Loucy (cell line): Measurements from ENCODE around the gene SELENON.

Source experiments
- H2AFZ ChIP-seq: fragments of 200-600 bp; sonication (generic); 2 replicates; pipeline ENCODE4 v1.6.0; 2016; ENCODE audit warnings: antibody characterized with exemption, mild to moderate bottlenecking, low read length, moderate library complexity
- H3F3A ChIP-seq: fragments of 200-600 bp; 2 replicates; pipeline ENCODE4 v1.6.0; 2016; ENCODE audit warnings: antibody characterized with exemption, low read depth, mild to moderate bottlenecking
- H3K27me3 ChIP-seq: fragments of 200-600 bp; sonication (generic); 2 replicates; pipeline ENCODE4 v1.6.1; 2014; ENCODE audit warnings: low read length, mild to moderate bottlenecking; ENCODE audit not compliant: insufficient read depth, poor library complexity, severe bottlenecking
- H3K36me3 ChIP-seq: fragments of 200-600 bp; sonication (generic); 2 replicates; pipeline ENCODE4 v1.6.1; 2016; ENCODE audit warnings: low read length; ENCODE audit not compliant: insufficient read depth
- H3K4me1 ChIP-seq: fragments of 200-600 bp; sonication (generic); 2 replicates; pipeline ENCODE4 v1.5.1; 2014; ENCODE audit warnings: low read length, mild to moderate bottlenecking; ENCODE audit not compliant: insufficient read depth, poor library complexity, severe bottlenecking
- H3K4me2 ChIP-seq: fragments of 200-600 bp; sonication (generic); 2 replicates; pipeline ENCODE4 v1.6.0; 2014; ENCODE audit warnings: antibody characterized with exemption, low read length, low read depth, mild to moderate bottlenecking; ENCODE audit not compliant: poor library complexity, severe bottlenecking
- H3K4me3 ChIP-seq: fragments of 200-600 bp; sonication (generic); 2 replicates; pipeline ENCODE4 v1.5.1; 2014; ENCODE audit warnings: low read length, mild to moderate bottlenecking, mixed read lengths; ENCODE audit not compliant: poor library complexity, severe bottlenecking
- H3K79me2 ChIP-seq: fragments of 200-600 bp; sonication (generic); 2 replicates; pipeline ENCODE4 v1.6.1; 2014; ENCODE audit warnings: low read length; ENCODE audit not compliant: insufficient read depth
- H3K9ac ChIP-seq: fragments of 200-600 bp; sonication (generic); 2 replicates; pipeline ENCODE4 v1.6.0; 2014; ENCODE audit warnings: mild to moderate bottlenecking, low read depth, low read length, moderate library complexity; ENCODE audit not compliant: poor library complexity, severe bottlenecking
- H3K9me2 ChIP-seq: fragments of 200-600 bp; sonication (generic); replicated peaks from 2 replicates; pipeline ENCODE4 v1.6.1; 2016; ENCODE audit warnings: low read depth, low read length, mixed read lengths
- H3K9me3 ChIP-seq: fragments of 200-600 bp; sonication (generic); 2 replicates; pipeline ENCODE4 v1.6.1; 2014; ENCODE audit warnings: mild to moderate bottlenecking, antibody characterized with exemption, low read length, low read depth; ENCODE audit not compliant: insufficient read depth
- H4K20me1 ChIP-seq: fragments of 200-600 bp; sonication (generic); 2 replicates; pipeline ENCODE4 v1.6.0; 2014; ENCODE audit warnings: antibody characterized with exemption, low read length, mild to moderate bottlenecking; ENCODE audit not compliant: insufficient read depth, poor library complexity, severe bottlenecking
- CTCF ChIP-seq: fragments of 200-600 bp; sonication (generic); conservative IDR thresholded peaks from 2 replicates; pipeline ENCODE4 v1.5.1; 2014; ENCODE audit warnings: mild to moderate bottlenecking, antibody characterized with exemption, low read length
- EZH2phosphoT487 ChIP-seq: fragments of 200-600 bp; IDR thresholded peaks from 2 replicates; pipeline ENCODE4 v1.6.1; 2018; ENCODE audit warnings: antibody characterized with exemption, mild to moderate bottlenecking, moderate library complexity, borderline replicate concordance

Gene SELENON

DNA sequence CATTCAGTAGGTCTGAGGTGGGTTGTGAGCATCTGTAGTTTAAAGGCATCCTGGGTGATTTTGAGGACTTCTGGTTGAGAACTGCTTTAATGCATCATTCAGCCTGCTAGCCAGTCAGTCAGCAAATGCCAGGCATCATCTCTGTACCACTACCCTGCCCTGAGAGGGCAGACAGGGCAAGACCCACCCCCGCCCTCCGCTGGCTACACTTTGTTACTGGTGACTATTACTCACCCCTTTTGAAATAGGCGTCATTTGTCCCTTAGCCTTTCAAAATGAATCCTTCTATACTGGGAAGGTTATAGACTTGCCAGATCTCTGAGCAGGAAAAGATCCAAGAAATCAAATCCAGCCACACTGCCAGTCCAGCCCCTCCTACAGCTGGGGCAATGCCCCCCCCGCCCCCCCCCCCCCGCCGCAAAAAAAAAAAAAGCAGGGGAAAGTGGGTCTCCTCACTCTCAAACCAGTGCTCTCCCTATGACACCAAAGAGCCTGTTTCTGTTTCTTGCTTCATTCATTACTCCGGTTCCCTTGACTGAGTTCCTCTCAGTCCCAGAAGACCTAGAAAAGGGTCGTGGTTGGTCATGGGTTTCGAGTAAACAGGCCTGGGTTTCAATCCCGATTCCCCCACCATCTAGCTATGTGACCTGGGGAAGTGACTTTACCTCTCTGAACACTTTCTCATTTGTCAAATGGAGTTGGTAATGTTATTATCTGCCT lies 4.4 kb downstream of the SELENON start:
- no peaks in the 10 kb centered on the region for H3K9me3 ChIP-seq
- H3K4me3 ChIP-seq = no peak overlapping the region
- H2AFZ ChIP-seq = no peak overlapping the region
- no peak overlapping the region for H3K4me2 ChIP-seq
- H3K9ac ChIP-seq = no peak overlapping the region
- H3K79me2 ChIP-seq = no peaks in the 10 kb centered on the region
- H3K27me3 ChIP-seq = peaks cover 11% of the 10 kb centered on the region
- H4K20me1 ChIP-seq = no peaks in the 10 kb centered on the region
- no peaks in the 10 kb centered on the region for H3K36me3 ChIP-seq
- no peaks in the 10 kb centered on the region for H3K9me2 ChIP-seq
- H3K4me1 ChIP-seq = no peaks in the 10 kb centered on the region
- no peaks in the 10 kb centered on the region for H3F3A ChIP-seq
- TF ChIP-seq EZH2phosphoT487 (no peak), CTCF (0 out of 2 replicates have a peak, but pooled peaks have one; percentile 10)

DNA sequence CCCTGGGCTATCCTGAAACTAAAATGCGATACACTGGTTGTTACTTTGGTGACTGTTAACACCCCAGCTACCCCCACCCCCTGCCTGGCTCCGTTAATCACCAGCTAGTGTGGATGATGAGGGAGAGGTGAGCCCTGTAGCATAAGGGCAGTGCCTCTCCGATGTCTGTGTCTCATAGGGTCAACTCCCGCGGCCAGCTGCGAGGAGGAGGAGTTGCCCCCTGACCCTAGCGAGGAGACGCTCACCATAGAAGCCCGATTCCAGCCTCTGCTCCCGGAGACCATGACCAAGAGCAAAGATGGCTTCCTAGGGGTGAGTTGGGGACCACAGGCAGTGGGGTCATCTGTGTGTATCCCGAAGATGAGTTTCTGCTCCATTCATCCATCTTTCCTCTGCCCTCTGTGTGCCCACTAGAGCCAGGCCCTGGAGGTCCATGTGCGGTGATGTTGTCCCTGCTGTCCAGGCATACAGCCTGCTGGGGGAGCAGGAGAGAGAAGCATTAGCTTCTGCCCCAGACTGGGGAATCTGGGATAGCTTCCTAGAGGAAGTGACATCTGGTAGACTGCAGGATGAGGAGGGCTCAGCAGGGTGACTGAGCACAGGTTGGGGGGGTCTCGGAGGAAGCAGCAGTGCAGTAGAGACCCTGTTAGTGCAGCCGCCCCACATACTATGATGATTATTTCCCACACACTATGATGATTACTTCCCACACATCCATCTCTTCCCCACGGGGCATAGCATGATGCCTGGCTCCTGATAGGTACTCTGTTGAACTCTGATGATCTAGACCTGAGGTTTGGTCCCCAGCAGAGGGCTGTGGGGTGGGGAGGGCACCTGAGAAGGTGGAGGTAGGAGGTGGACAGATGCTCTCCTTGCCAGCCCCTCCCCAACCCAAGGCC lies 5.2 kb downstream of the SELENON start:
- Histone ChIP-seq H3K9me3 (no peaks in the 10 kb centered on the region), H3K79me2 (no peaks in the 10 kb centered on the region), H3K36me3 (no peaks in the 10 kb centered on the region), H3K9me2 (no peaks in the 10 kb centered on the region), H3F3A (no peaks in the 10 kb centered on the region), H4K20me1 (no peaks in the 10 kb centered on the region), H3K27me3 (peaks cover 11% of the 10 kb centered on the region), H3K4me1 (no peaks in the 10 kb centered on the region), H3K4me3 (no peak overlapping the region), H3K9ac (no peak overlapping the region), H3K4me2 (no peak overlapping the region), H2AFZ (no peak overlapping the region)
- TF ChIP-seq EZH2phosphoT487 (no peak), CTCF (no peak)

DNA sequence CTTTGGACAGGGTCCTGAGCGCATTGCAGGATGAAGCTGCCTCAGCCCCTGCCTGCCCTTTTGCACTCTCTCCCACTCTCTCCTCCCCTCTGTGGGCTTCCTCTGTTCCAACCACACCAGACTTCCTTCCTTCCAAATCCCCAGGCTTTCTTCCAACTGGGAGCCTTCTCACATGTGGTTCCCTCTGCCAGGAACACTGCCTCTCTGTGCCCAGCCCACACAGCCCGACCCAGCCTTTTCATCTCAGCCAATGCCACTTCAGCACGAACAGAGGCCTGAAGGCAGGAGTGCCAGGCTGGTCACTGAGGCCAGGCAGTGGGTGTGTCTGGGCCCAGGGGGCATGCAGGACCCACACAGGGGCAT lies 5.9 kb downstream of the SELENON start:
- Histone ChIP-seq H3K4me2 (no peak overlapping the region), H3F3A (no peaks in the 10 kb centered on the region), H3K9ac (no peak overlapping the region), H3K4me3 (no peak overlapping the region), H4K20me1 (no peaks in the 10 kb centered on the region), H3K27me3 (peaks cover 6% of the 10 kb centered on the region), H2AFZ (no peak overlapping the region), H3K4me1 (no peaks in the 10 kb centered on the region), H3K9me2 (no peaks in the 10 kb centered on the region), H3K36me3 (no peaks in the 10 kb centered on the region), H3K79me2 (no peaks in the 10 kb centered on the region), H3K9me3 (no peaks in the 10 kb centered on the region)
- TF ChIP-seq EZH2phosphoT487 (no peak), CTCF (no peak)
